Karpas-422 (cell line): Measurements from ENCODE around the gene UCKL1. TPM values are rescaled to one million over a fixed set of nuclear protein-coding genes. Genes with fewer than 3 reads are reported as not detected.
A peak's percentile ranks its signal among the peaks of the same experiment; 100 is the strongest.

Experiments
- DNase-seq: peaks from one replicate; pipeline ENCODE4 v3.0.0-alpha.2; 2015
- H2AFZ ChIP-seq: fragments of 200-600 bp; sonication (generic); 2 replicates; pipeline ENCODE4 v1.6.1; 2014; ENCODE audit warnings: antibody characterized with exemption, low read length, mixed read lengths
- H3K27ac ChIP-seq: fragments of 200-600 bp; sonication (generic); 2 replicates; pipeline ENCODE4 v1.5.1; 2014; ENCODE audit warnings: mild to moderate bottlenecking, low read length, moderate library complexity
- H3K27me3 ChIP-seq: fragments of 200-600 bp; sonication (generic); 2 replicates; pipeline ENCODE4 v1.6.1; 2014; ENCODE audit warnings: low read length, mixed read lengths
- H3K36me3 ChIP-seq: fragments of 200-600 bp; sonication (generic); 2 replicates; pipeline ENCODE4 v1.6.1; 2014; ENCODE audit warnings: low read length, mixed read lengths; ENCODE audit not compliant: insufficient read depth
- H3K4me1 ChIP-seq: fragments of 200-600 bp; sonication (generic); 2 replicates; pipeline ENCODE4 v1.6.1; 2014; ENCODE audit warnings: mild to moderate bottlenecking, low read length, mixed read lengths
- H3K4me2 ChIP-seq: fragments of 200-600 bp; sonication (generic); 2 replicates; pipeline ENCODE4 v1.6.1; 2014; ENCODE audit warnings: low read length, low read depth, mild to moderate bottlenecking; ENCODE audit not compliant: poor library complexity, severe bottlenecking
- H3K4me3 ChIP-seq: fragments of 200-600 bp; sonication (generic); 2 replicates; pipeline ENCODE4 v1.5.1; 2014; ENCODE audit warnings: mild to moderate bottlenecking, antibody characterized with exemption, low read length, mixed read lengths
- H3K79me2 ChIP-seq: fragments of 200-600 bp; sonication (generic); 2 replicates; pipeline ENCODE4 v1.6.1; 2014; ENCODE audit warnings: mild to moderate bottlenecking, low read length, mixed read lengths
- H3K9ac ChIP-seq: fragments of 200-600 bp; sonication (generic); 2 replicates; pipeline ENCODE4 v1.6.0; 2014; ENCODE audit warnings: low read length
- H3K9me2 ChIP-seq: fragments of 200-600 bp; sonication (generic), shearing (Covaris generic); replicated peaks from 2 replicates; pipeline ENCODE4 v1.6.0; 2014; ENCODE audit warnings: mild to moderate bottlenecking, low read length, moderate library complexity; ENCODE audit not compliant: insufficient read depth
- H3K9me3 ChIP-seq: fragments of 300-700, 200-600 bp; sonication (generic); 2 replicates; pipeline ENCODE4 v1.6.1; 2014; ENCODE audit warnings: low read length, mixed read lengths
- H4K20me1 ChIP-seq: fragments of 200-600 bp; sonication (generic); 2 replicates; pipeline ENCODE4 v1.6.1; 2014; ENCODE audit warnings: mild to moderate bottlenecking, antibody characterized with exemption, low read length, low read depth; ENCODE audit not compliant: insufficient read depth
- total RNA-seq: library from RNA; depleted of rRNA; stranded (reverse); fragments of >200 nt; shearing (Covaris generic); gene quantifications from 2 replicates; pipeline ENCODE4 v1.2.3, GENCODE V29; 2014; ENCODE audit warnings: low replicate concordance

UCKL1 gene
- total RNA-seq, 1 experiment from 2014 or later, result 32.3 TPM

- Histone ChIP-seq H3K79me2 (peaks cover 80% of the 10 kb centered on the region), H3K36me3 (no peaks in the 10 kb centered on the region), H3K9me3 (no peaks in the 10 kb centered on the region), H2AFZ (no peak overlapping the region), H3K4me3 (no peak overlapping the region), H3K9ac (no peak overlapping the region), H3K4me2 (no peak overlapping the region), H3K27ac (no peak overlapping the region), H4K20me1 (peaks cover 34% of the 10 kb centered on the region; the same call in 1 of the 2 replicates), H3K4me1 (peaks cover 34% of the 10 kb centered on the region), H3K9me2 (no peaks in the 10 kb centered on the region), H3K27me3 (no peaks in the 10 kb centered on the region)
- DNase-seq, result peak; percentile 53
These were observed 57.2 kb downstream of the UCKL1 start for GRCh38 chr20:63898882-63899558.

DNA sequence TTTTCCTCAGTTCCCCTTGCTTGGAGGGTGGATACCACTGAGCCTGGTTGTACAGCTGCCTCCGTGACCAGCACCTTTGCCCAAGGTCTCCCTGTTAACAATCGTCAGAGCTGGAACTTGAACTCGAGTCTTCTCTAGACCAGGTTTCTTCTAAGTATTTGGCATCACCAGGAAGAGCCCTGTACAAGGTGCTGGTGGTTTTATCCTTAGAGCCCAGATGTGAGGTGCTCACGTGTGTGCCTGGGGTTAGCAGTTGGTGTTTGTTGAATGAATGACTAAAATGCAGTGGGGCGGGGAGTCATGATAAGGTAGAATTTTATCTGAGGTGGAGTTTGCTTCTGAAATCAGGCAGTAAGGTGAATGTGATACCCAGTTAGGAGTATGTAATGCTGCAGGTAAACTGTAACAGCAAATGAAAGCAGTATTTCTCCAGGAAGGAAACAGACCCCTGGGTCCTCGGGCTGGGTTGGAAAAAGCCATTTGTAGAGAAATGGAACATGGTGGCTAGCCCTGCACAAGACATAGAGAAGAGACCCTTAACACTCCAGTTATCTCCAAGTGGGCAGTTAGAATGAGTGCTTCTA, 58.1 kb downstream of the UCKL1 start:
- no peak overlapping the region for H3K27ac ChIP-seq
- no peaks in the 10 kb centered on the region for H3K9me3 ChIP-seq
- no peaks in the 10 kb centered on the region for H3K36me3 ChIP-seq
- H3K27me3 ChIP-seq, result no peaks in the 10 kb centered on the region
- DNase-seq, result no peak
- peaks cover 70% of the 10 kb centered on the region for H3K79me2 ChIP-seq
- H3K4me3 ChIP-seq, result no peak overlapping the region
- peaks cover 31% of the 10 kb centered on the region; the same call in 1 of the 2 replicates for H4K20me1 ChIP-seq
- H3K4me1 ChIP-seq, result peaks cover 34% of the 10 kb centered on the region
- H3K9ac ChIP-seq, result no peak overlapping the region
- no peaks in the 10 kb centered on the region for H3K9me2 ChIP-seq
- no peak overlapping the region for H2AFZ ChIP-seq
- H3K4me2 ChIP-seq, result no peak overlapping the region

GRCh38 chr20:63896264-63897105, 59.7 kb downstream of the UCKL1 start:
- Histone ChIP-seq H3K4me3 (peak overlapping the region; percentile 69), H3K4me1 (peaks cover 34% of the 10 kb centered on the region), H3K9ac (peak overlapping the region; percentile 73), H3K27ac (peak overlapping the region; percentile 71), H3K27me3 (no peaks in the 10 kb centered on the region), H2AFZ (no peak overlapping the region), H4K20me1 (peaks cover 31% of the 10 kb centered on the region; the same call in 1 of the 2 replicates), H3K4me2 (peak overlapping the region; percentile 86), H3K9me2 (no peaks in the 10 kb centered on the region), H3K36me3 (no peaks in the 10 kb centered on the region), H3K9me3 (no peaks in the 10 kb centered on the region), H3K79me2 (peaks cover 61% of the 10 kb centered on the region)
- DNase-seq, result peak; percentile 85

DNA sequence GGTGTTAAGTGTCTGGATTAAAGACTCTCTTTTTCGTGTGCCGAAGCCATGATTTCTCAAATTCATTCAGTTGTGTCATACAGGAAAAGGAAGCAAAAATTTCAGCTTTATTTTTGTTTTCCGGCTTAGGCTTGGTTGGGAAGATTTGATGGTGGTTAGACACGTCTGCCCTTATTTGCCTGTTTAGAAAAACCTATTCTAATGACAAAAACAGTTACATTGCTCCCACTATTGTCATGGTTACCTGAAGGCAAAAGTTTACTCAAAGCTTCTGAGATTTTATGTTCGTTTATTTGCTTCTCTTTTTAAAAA, 60.3 kb downstream of the UCKL1 start:
- H3K27me3 ChIP-seq, result no peaks in the 10 kb centered on the region
- no peaks in the 10 kb centered on the region for H3K9me2 ChIP-seq
- H3K36me3 ChIP-seq, result no peaks in the 10 kb centered on the region
- no peaks in the 10 kb centered on the region for H3K9me3 ChIP-seq
- no peak overlapping the region for H2AFZ ChIP-seq
- H3K4me2 ChIP-seq, result peak overlapping the region; percentile 86
- no peak for DNase-seq
- H3K27ac ChIP-seq, result peak overlapping the region; percentile 71
- H3K79me2 ChIP-seq, result peaks cover 55% of the 10 kb centered on the region
- H3K4me1 ChIP-seq, result peaks cover 34% of the 10 kb centered on the region
- H3K9ac ChIP-seq, result peak overlapping the region; percentile 73
- peak overlapping the region; percentile 69 for H3K4me3 ChIP-seq
- peaks cover 31% of the 10 kb centered on the region; the same call in 1 of the 2 replicates for H4K20me1 ChIP-seq

GRCh38 chr20:63895202-63895951, 60.8 kb downstream of the UCKL1 start:
- peak; percentile 53 for DNase-seq
- Histone ChIP-seq H3K4me2 (peak overlapping the region; percentile 86), H3K27me3 (no peaks in the 10 kb centered on the region), H3K4me1 (peaks cover 34% of the 10 kb centered on the region), H3K36me3 (no peaks in the 10 kb centered on the region; the same call in none of the 2 replicates), H3K4me3 (peak overlapping the region; percentile 69), H3K9me3 (no peaks in the 10 kb centered on the region), H3K79me2 (peaks cover 50% of the 10 kb centered on the region), H3K27ac (peak overlapping the region; percentile 71), H4K20me1 (peaks cover 26% of the 10 kb centered on the region; the same call in 1 of the 2 replicates), H3K9me2 (no peaks in the 10 kb centered on the region), H2AFZ (no peak overlapping the region), H3K9ac (peak overlapping the region; percentile 73)

GRCh38 chr20:63894358-63895201, 61.6 kb downstream of the UCKL1 start, which contains the start of gene DNAJC5:
Gene DNAJC5, plus strand, starts transcription at chr20:63895126. Its CDS starts 33,220 bp downstream, at chr20:63928346.
- Histone ChIP-seq H3K4me1 (peaks cover 31% of the 10 kb centered on the region), H3K27me3 (no peaks in the 10 kb centered on the region), H2AFZ (no peak within 1 kb of the TSS), H3K36me3 (peaks cover 1% of the 10 kb centered on the region), H3K9ac (peak within 1 kb of the TSS; percentile 73), H4K20me1 (peaks cover 26% of the 10 kb centered on the region; the same call in 1 of the 2 replicates), H3K79me2 (peaks cover 42% of the 10 kb centered on the region), H3K4me3 (peak within 1 kb of the TSS; percentile 69), H3K27ac (peak within 1 kb of the TSS; percentile 71), H3K9me2 (no peaks in the 10 kb centered on the region), H3K9me3 (no peaks in the 10 kb centered on the region), H3K4me2 (peak within 1 kb of the TSS; percentile 86)
- peak; percentile 98 for DNase-seq

- Histone ChIP-seq H3K79me2 (peaks cover 36% of the 10 kb centered on the region), H3K4me2 (no peak overlapping the region), H3K27me3 (no peaks in the 10 kb centered on the region), H4K20me1 (peaks cover 24% of the 10 kb centered on the region; the same call in 1 of the 2 replicates), H3K4me1 (peaks cover 26% of the 10 kb centered on the region), H3K27ac (no peak overlapping the region), H3K9ac (no peak overlapping the region), H3K9me3 (no peaks in the 10 kb centered on the region), H3K4me3 (no peak overlapping the region), H2AFZ (no peak overlapping the region), H3K9me2 (no peaks in the 10 kb centered on the region), H3K36me3 (peaks cover 4% of the 10 kb centered on the region)
- no peak for DNase-seq
These were observed 62.2 kb downstream of the UCKL1 start for GRCh38 chr20:63893999-63894357.
